Osteocyte (in vitro differentiated cells): ENCODE measurements around the gene SPRING1. TPM values are rescaled to one million over a fixed set of nuclear protein-coding genes. Genes with fewer than 3 reads are reported as not detected.
A peak's percentile ranks its signal among the peaks of the same experiment; 100 is the strongest.

Source experiments
- DNase-seq: peaks from one replicate; pipeline ENCODE4 v3.0.0; 2021; ENCODE audit warnings: mixed read lengths; ENCODE audit not compliant: unreplicated experiment; ENCODE audit errors: extremely low spot score
- H3K27ac Mint-ChIP-seq: one replicate; pipeline ENCODE4 v1.8.0; 2021; ENCODE audit warnings: mild to moderate bottlenecking, mixed read lengths; ENCODE audit not compliant: unreplicated experiment
- H3K27me3 Mint-ChIP-seq: one replicate; pipeline ENCODE4 v1.8.0; 2021; ENCODE audit warnings: mixed read lengths; ENCODE audit not compliant: unreplicated experiment
- H3K36me3 Mint-ChIP-seq: one replicate; pipeline ENCODE4 v1.8.0; 2021; ENCODE audit warnings: mixed read lengths; ENCODE audit not compliant: unreplicated experiment
- H3K4me1 Mint-ChIP-seq: one replicate; pipeline ENCODE4 v1.8.0; 2021; ENCODE audit warnings: mixed read lengths; ENCODE audit not compliant: unreplicated experiment
- H3K4me3 Mint-ChIP-seq: one replicate; pipeline ENCODE4 v1.8.0; 2021; ENCODE audit warnings: mild to moderate bottlenecking, moderate library complexity, mixed read lengths; ENCODE audit not compliant: unreplicated experiment
- H3K9me3 Mint-ChIP-seq: one replicate; pipeline ENCODE4 v1.8.0; 2021; ENCODE audit warnings: mixed read lengths; ENCODE audit not compliant: unreplicated experiment
- CTCF ChIP-seq: fragments of 200-600 bp; sonication (generic); IDR thresholded peaks from 2 replicates; pipeline ENCODE4 v1.5.0; 2021; ENCODE audit warnings: antibody characterized with exemption, mild to moderate bottlenecking, moderate library complexity
- total RNA-seq: library from RNA; stranded (reverse); gene quantifications from 2 replicates; pipeline ENCODE4 v1.2.1, GENCODE V29; 2021

SPRING1 gene
- total RNA-seq, 1 donor from 2014 or later: 36.9 TPM

GRCh38 chr12:116736962-116737773, 701 bp downstream of the SPRING1 start:
- no peaks in the 10 kb centered on the region for H3K9me3 Mint-ChIP-seq
- H3K4me1 Mint-ChIP-seq: peaks cover 16% of the 10 kb centered on the region
- peaks cover 13% of the 10 kb centered on the region for H3K36me3 Mint-ChIP-seq
- peak overlapping the region; percentile 47 for H3K27ac Mint-ChIP-seq
- peak; percentile 76 for DNase-seq
- TF ChIP-seq CTCF: no peak
- H3K27me3 Mint-ChIP-seq: no peaks in the 10 kb centered on the region
- H3K4me3 Mint-ChIP-seq: peak overlapping the region; percentile 86

DNA sequence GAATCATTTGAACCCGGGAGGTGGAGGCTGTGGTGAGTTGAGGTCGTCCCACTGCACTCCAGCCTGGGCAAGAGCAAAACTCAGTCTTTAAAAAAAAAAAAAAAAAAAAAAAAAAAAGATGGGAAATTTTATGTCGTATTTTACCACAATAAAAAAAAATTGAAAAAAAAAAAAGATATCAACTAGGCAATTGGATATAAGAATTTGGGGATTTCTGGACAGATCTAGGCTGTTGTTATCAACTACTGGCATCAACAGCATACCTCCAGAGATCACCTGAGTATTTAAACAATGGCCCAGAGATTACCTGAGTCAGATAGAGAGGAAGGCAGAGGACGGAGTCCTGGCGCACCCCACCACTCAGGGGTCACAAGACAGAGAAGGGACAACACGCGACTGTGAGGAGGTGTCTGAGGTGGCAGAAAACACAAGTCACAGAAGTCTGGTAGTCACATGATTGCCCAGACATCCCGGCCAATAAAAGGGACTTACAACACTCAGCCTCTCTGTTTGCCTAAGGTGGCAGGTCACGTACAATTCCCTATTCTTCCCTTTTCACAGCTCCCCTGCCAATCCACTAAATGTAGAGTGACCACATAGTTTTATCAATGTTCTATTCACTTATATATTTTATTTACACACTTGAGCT, 1.8 kb downstream of the SPRING1 start:
- Mint-ChIP-seq H3K36me3 (peaks cover 13% of the 10 kb centered on the region), H3K9me3 (no peaks in the 10 kb centered on the region), H3K27me3 (no peaks in the 10 kb centered on the region), H3K4me3 (peak overlapping the region; percentile 86), H3K4me1 (peaks cover 16% of the 10 kb centered on the region), H3K27ac (no peak overlapping the region)
- TF ChIP-seq CTCF: no peak
- no peak for DNase-seq

GRCh38 chr12:116735084-116735483, 2.8 kb downstream of the SPRING1 start:
- H3K27ac Mint-ChIP-seq: no peak overlapping the region
- TF ChIP-seq CTCF: no peak

GRCh38 chr12:116734156-116734768, 3.6 kb downstream of the SPRING1 start:
- H3K4me3 Mint-ChIP-seq: no peak overlapping the region
- H3K27me3 Mint-ChIP-seq: no peaks in the 10 kb centered on the region
- no peak for TF ChIP-seq CTCF
- no peak overlapping the region for H3K27ac Mint-ChIP-seq
- H3K4me1 Mint-ChIP-seq: peaks cover 16% of the 10 kb centered on the region
- no peaks in the 10 kb centered on the region for H3K9me3 Mint-ChIP-seq
- H3K36me3 Mint-ChIP-seq: peaks cover 13% of the 10 kb centered on the region
- no peak for DNase-seq

More at GRCh38 chr12:116735084-116735483, 2.8 kb downstream of the SPRING1 start:
- Mint-ChIP-seq H3K4me1 (peaks cover 16% of the 10 kb centered on the region), H3K27me3 (no peaks in the 10 kb centered on the region), H3K9me3 (no peaks in the 10 kb centered on the region), H3K36me3 (peaks cover 13% of the 10 kb centered on the region), H3K4me3 (no peak overlapping the region)
- no peak for DNase-seq

DNA sequence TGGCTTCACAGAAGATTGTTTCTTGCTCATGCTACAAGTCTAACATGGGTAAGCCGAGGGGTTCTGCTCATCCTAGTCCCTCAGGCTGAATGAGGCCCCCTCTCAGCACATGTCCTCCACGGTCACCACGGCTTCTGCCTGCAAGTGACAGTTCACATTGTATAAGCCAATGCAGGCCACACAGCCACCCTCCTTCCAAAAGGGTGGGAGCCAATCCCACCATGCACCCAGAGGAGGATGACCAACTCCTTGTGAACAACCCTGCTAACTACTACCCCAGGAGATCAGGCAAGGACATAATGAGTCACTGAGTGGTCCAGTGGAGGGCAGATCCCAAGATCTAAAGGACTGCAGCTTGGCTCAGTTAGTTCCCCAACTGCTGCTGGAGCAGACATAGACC, 6.1 kb downstream of the SPRING1 start:
- no peak for DNase-seq
- H3K27ac Mint-ChIP-seq: no peak overlapping the region
- TF ChIP-seq CTCF: no peak
- peaks cover 13% of the 10 kb centered on the region for H3K36me3 Mint-ChIP-seq
- no peaks in the 10 kb centered on the region for H3K9me3 Mint-ChIP-seq
- H3K27me3 Mint-ChIP-seq: no peaks in the 10 kb centered on the region
- H3K4me1 Mint-ChIP-seq: peaks cover 16% of the 10 kb centered on the region
- H3K4me3 Mint-ChIP-seq: no peak overlapping the region
